GM23338 (cell line): ENCODE data around the gene NWD2. TPM values are rescaled to one million over a fixed set of nuclear protein-coding genes. Genes with fewer than 3 reads are reported as not detected.

ENCODE experiments used
- ATAC-seq: fragments of 200-7000 bp; cut with Tn5 transposase; 3 replicates; pipeline ENCODE4 v1.9.1; 2020
- DNase-seq: peaks from one replicate; pipeline ENCODE4 v3.0.0-alpha.2; 2015; ENCODE audit warnings: low spot score
- H2AFZ ChIP-seq: fragments of 200-600 bp; sonication (generic); 2 replicates; pipeline ENCODE4 v1.8.0; 2016; ENCODE audit warnings: antibody characterized with exemption, mild to moderate bottlenecking, moderate library complexity
- H3F3A ChIP-seq: fragments of 200-600 bp; sonication (generic); replicated peaks from 2 replicates; pipeline ENCODE4 v1.8.0; 2017; ENCODE audit warnings: antibody characterized with exemption, mixed run types, low read depth
- H3K27ac ChIP-seq: fragments of 200-600 bp; sonication (generic); 2 replicates; pipeline ENCODE4 v1.6.1; 2016; ENCODE audit warnings: low read depth
- H3K27me3 ChIP-seq: fragments of 200-600 bp; sonication (generic); 2 replicates; pipeline ENCODE4 v1.8.0; 2016; ENCODE audit warnings: mild to moderate bottlenecking, mixed run types, moderate library complexity; ENCODE audit not compliant: insufficient read depth
- H3K36me3 ChIP-seq: fragments of 200-600 bp; sonication (generic); 2 replicates; pipeline ENCODE4 v1.8.0; 2016; ENCODE audit warnings: mild to moderate bottlenecking; ENCODE audit not compliant: insufficient read depth
- H3K4me1 ChIP-seq: fragments of 200-600 bp; sonication (generic); 2 replicates; pipeline ENCODE4 v1.8.0; 2016; ENCODE audit warnings: mild to moderate bottlenecking, moderate library complexity; ENCODE audit not compliant: insufficient read depth
- H3K4me2 ChIP-seq: fragments of 200-600 bp; sonication (generic); 2 replicates; pipeline ENCODE4 v1.7.1; 2017; ENCODE audit warnings: mixed run types
- H3K4me3 ChIP-seq: fragments of 200-600 bp; sonication (generic); 2 replicates; pipeline ENCODE4 v1.6.1; 2016; ENCODE audit warnings: mixed run types
- H3K79me2 ChIP-seq: fragments of 200-600 bp; sonication (generic); replicated peaks from 2 replicates; pipeline ENCODE4 v1.8.0; 2017; ENCODE audit warnings: mild to moderate bottlenecking; ENCODE audit not compliant: insufficient read depth
- H3K9me2 ChIP-seq: fragments of 200-600 bp; sonication (generic); 2 replicates; pipeline ENCODE4 v1.8.0; 2017; ENCODE audit not compliant: insufficient read depth
- H4K20me1 ChIP-seq: fragments of 200-600 bp; sonication (generic); replicated peaks from 2 replicates; pipeline ENCODE4 v1.8.0; 2017; ENCODE audit warnings: mild to moderate bottlenecking; ENCODE audit not compliant: insufficient read depth
- H3K27ac Mint-ChIP-seq: 2 replicates; pipeline ENCODE4 v1.8.0; 2020; ENCODE audit warnings: inconsistent platforms, mild to moderate bottlenecking, moderate library complexity, mixed read lengths
- H3K27me3 Mint-ChIP-seq: 3 replicates; pipeline ENCODE4 v1.8.0; 2022; ENCODE audit warnings: low read depth, mild to moderate bottlenecking, moderate library complexity, mixed read lengths, inconsistent platforms; ENCODE audit not compliant: insufficient read depth, poor library complexity
- H3K36me3 Mint-ChIP-seq: 3 replicates; pipeline ENCODE4 v1.8.0; 2021; ENCODE audit warnings: low read depth, mild to moderate bottlenecking, inconsistent platforms, moderate library complexity, mixed read lengths
- H3K4me1 Mint-ChIP-seq: 3 replicates; pipeline ENCODE4 v1.8.0; 2020; ENCODE audit warnings: mild to moderate bottlenecking, inconsistent platforms, mixed read lengths
- H3K4me3 Mint-ChIP-seq: 3 replicates; pipeline ENCODE4 v1.8.0; 2021; ENCODE audit warnings: moderate library complexity, mild to moderate bottlenecking, inconsistent platforms, mixed read lengths
- H3K9me3 Mint-ChIP-seq: 3 replicates; pipeline ENCODE4 v1.8.0; 2020; ENCODE audit warnings: moderate library complexity, mild to moderate bottlenecking, inconsistent platforms, mixed read lengths
- CTCF ChIP-seq, 2 experiments: fragments of 200-600 bp in 1 of 2; sonication (generic) in 1 of 2; conservative IDR thresholded peaks; 2 replicates each; pipeline versions ENCODE4 v1.5.1 to v1.6.1; 2016 to 2017; ENCODE audit warnings: antibody characterized with exemption in 2 of 2, low read depth in 2 of 2, mild to moderate bottlenecking in 2 of 2, moderate library complexity in 1 of 2
- ETS1 ChIP-seq: IDR thresholded peaks from 2 replicates; pipeline ENCODE4 v1.6.1; 2016; ENCODE audit warnings: antibody characterized with exemption
- EZH2 ChIP-seq: fragments of 200-600 bp; sonication (generic); IDR thresholded peaks from one replicate; pipeline ENCODE4 v1.8.0; 2017; ENCODE audit warnings: antibody characterized with exemption, mild to moderate bottlenecking, low read depth; ENCODE audit not compliant: unreplicated experiment
- EZH2phosphoT487 ChIP-seq: fragments of 200-600 bp; sonication (generic); IDR thresholded peaks from one replicate; pipeline ENCODE4 v1.8.1; 2018; ENCODE audit warnings: antibody characterized with exemption; ENCODE audit not compliant: unreplicated experiment
- JUNB ChIP-seq: IDR thresholded peaks from one replicate; pipeline ENCODE4 v1.6.1; 2016; ENCODE audit warnings: antibody characterized with exemption; ENCODE audit not compliant: unreplicated experiment
- POLR2AphosphoS5 ChIP-seq: IDR thresholded peaks from 2 replicates; pipeline ENCODE4 v1.6.1; 2016; ENCODE audit warnings: antibody characterized with exemption, low read depth
- REST ChIP-seq: IDR thresholded peaks from one replicate; pipeline ENCODE4 v1.6.1; 2018; ENCODE audit warnings: antibody characterized with exemption; ENCODE audit not compliant: unreplicated experiment
- STAT1 ChIP-seq: IDR thresholded peaks from one replicate; pipeline ENCODE4 v1.6.1; 2016; ENCODE audit warnings: antibody characterized with exemption; ENCODE audit not compliant: unreplicated experiment
- ZNF114 ChIP-seq: fragments of 250-450 bp; sonication (Bioruptor Pico); IDR thresholded peaks from 2 replicates; pipeline ENCODE4 v1.5.0; 2020; ENCODE audit warnings: mild to moderate bottlenecking, moderate library complexity
- ZNF331 ChIP-seq: fragments of 250-450 bp; sonication (Bioruptor Pico); IDR thresholded peaks from 2 replicates; pipeline ENCODE4 v1.5.0; 2020; ENCODE audit warnings: low read depth, mild to moderate bottlenecking, moderate library complexity
- ZNF462 ChIP-seq: fragments of 250-450 bp; sonication (Bioruptor Pico); IDR thresholded peaks from 2 replicates; pipeline ENCODE4 v1.5.0; 2020; ENCODE audit warnings: mild to moderate bottlenecking, moderate library complexity
- polyA plus RNA-seq: library from polyadenylated mRNA; unstranded; fragments of >200 nt; fragmentation: Nextera tagmentation; extraction: Ambion mirVana; gene quantifications from 2 replicates; pipeline ENCODE4 v1.2.1, GENCODE V29; 2016
- total RNA-seq: library from RNA; depleted of rRNA; stranded (reverse); fragments of >200 nt; shearing (Covaris generic); gene quantifications from 2 replicates; pipeline ENCODE4 v1.2.3, GENCODE V29; 2014

The NWD2 gene
- total and polyA plus RNA-seq, 2 experiments from 2014 or later = 0.07 TPM; not detected in 1

GRCh38 chr4:37477126-37477525 is 232.6 kb downstream of the NWD2 start (continued):
- no peak for TF ChIP-seq CTCF (conservative IDR thresholded peaks at IDR 0.05; ENCODE audit: low read depth in 2 of 2)

- Mint-ChIP-seq H3K36me3 (no peaks in the 10 kb centered on the region), H3K9me3 (no peaks in the 10 kb centered on the region), H3K27ac (no peak overlapping the region), H3K27me3 (no peaks in the 10 kb centered on the region), H3K4me3 (no peak overlapping the region), H3K4me1 (no peaks in the 10 kb centered on the region)
- H2AFZ ChIP-seq = no peak overlapping the region
- no peaks in the 10 kb centered on the region for H3K27me3 ChIP-seq
- no peaks in the 10 kb centered on the region for H3K36me3 ChIP-seq
- no peaks in the 10 kb centered on the region for H3K79me2 ChIP-seq
- no peak overlapping the region for H3K4me2 ChIP-seq
- DNase-seq = no peak
- H3K27ac ChIP-seq = no peak overlapping the region
- no peaks in the 10 kb centered on the region for H3K4me1 ChIP-seq
- H4K20me1 ChIP-seq = no peaks in the 10 kb centered on the region
- no peak for ATAC-seq
- H3K9me2 ChIP-seq = peaks cover 4% of the 10 kb centered on the region
- H3K4me3 ChIP-seq = no peak overlapping the region
- no peaks in the 10 kb centered on the region for H3F3A ChIP-seq
- TF ChIP-seq ZNF114 (CRISPR knock-in tag) = no peak
- TF ChIP-seq ZNF331 (CRISPR knock-in tag) = no peak
- no peak for TF ChIP-seq CTCF (conservative IDR thresholded peaks at IDR 0.05; ENCODE audit: low read depth in 2 of 2)
- TF ChIP-seq JUNB = no peak
- TF ChIP-seq ZNF462 = no peak
- TF ChIP-seq STAT1 = no peak
- TF ChIP-seq REST = no peak
- TF ChIP-seq EZH2phosphoT487 = no peak
- TF ChIP-seq EZH2 = no peak
- TF ChIP-seq ETS1 = no peak
- no peak for TF ChIP-seq POLR2AphosphoS5
Observed at GRCh38 chr4:37478151-37478550, 233.6 kb downstream of the NWD2 start.
